Measurements from ENCODE around the gene ZNF384. TPM values are rescaled to one million over a fixed set of nuclear protein-coding genes. Genes with fewer than 3 reads are reported as not detected.
A peak's percentile ranks its signal among the peaks of the same experiment; 100 is the strongest.

ZNF384 gene
- total and polyA plus RNA-seq, 2 donors, result 17.2 to 39.3 TPM

DNA sequence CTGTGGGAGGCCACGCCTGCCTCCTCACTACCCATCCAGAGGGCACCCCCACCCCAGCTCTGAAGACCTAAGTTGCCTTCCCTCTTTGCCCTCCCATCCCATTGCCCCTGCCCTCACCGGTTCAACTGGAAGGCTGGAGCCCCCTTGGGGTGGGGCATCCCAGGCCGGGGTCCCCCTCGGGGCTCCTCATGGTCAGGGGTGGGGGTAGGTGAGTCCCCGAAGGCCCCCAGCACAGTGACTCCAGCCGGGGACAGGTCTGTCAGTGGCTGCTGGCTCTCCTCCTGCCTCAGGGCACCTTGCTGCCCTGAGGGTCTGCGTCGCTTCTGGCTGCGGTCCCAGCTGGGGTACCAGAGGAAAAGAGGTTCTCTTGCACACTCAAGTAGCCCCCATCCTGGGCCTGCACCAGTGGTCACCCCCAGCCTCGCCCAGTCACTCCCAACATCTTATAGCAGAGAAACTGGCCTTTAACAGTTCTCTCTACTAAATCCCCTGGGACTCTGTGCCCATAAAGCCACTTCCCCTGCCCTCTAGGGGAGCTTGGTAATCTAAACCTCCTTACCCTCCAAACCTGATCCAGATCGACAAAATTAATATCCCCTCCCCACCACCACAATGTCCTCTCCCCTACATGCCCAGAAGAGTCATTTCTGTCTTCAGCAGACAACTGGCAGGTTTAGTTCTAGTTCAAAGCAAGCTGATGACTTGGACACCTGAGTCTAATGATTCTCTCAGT, 6.3 kb upstream of the ZNF384 start:
- no peak overlapping the region for H3K27ac ChIP-seq (ENCODE audit: low read depth in 1 of 2, low read length in 1 of 2)
- no peak overlapping the region for H3K4me3 ChIP-seq (ENCODE audit: low read length in 2 of 2)
- DNase-seq (ENCODE audit: low read depth in 6 of 9, low spot score in 9 of 9), result no peak
- no peaks in the 10 kb centered on the region for H3K9me3 ChIP-seq (ENCODE audit: control insufficient read depth in 2 of 2, insufficient read depth in 1 of 2, low read length in 1 of 2)
- peaks cover 25 to 56% of the 10 kb centered on the region in 2 donors for H3K27me3 ChIP-seq (ENCODE audit: control insufficient read depth in 2 of 2, insufficient read depth in 1 of 2, low read length in 1 of 2)
- WGBS, result 88% methylated on average over 11 of the region's 11 CpGs
- peaks cover 6 to 22% of the 10 kb centered on the region in 2 donors for H3K4me1 ChIP-seq (ENCODE audit: control insufficient read depth in 2 of 2, insufficient read depth in 2 of 2, low read length in 2 of 2)
- no peaks in the 10 kb centered on the region for H3K36me3 ChIP-seq (ENCODE audit: control insufficient read depth in 2 of 2, insufficient read depth in 2 of 2, low read length in 1 of 2)

DNA sequence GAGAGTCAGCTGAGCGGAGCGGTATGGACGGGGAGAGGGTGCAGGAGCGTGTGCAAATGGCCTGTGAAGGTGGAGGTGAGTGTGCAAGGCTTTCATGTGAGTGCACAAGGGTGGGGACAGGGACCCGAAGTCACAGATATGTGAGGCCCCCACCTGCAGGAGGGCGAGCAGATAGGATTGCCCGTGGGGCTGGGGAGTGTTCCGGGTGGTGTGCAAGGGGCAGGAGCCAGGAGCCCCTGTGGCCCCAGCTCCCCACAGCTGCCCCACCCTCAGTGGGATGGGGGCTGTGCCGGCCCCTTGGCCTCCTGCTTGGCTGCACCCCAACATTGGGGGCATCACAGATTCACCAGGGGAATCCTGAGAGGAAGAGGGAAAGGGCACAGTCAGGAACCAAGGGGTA, 5.5 kb upstream of the ZNF384 start:
- no peak for DNase-seq (ENCODE audit: low read depth in 6 of 9, low spot score in 9 of 9)
- H3K9me3 ChIP-seq (ENCODE audit: control insufficient read depth in 2 of 2, insufficient read depth in 1 of 2, low read length in 1 of 2), result no peaks in the 10 kb centered on the region
- no peak overlapping the region for H3K27ac ChIP-seq (ENCODE audit: low read depth in 1 of 2, low read length in 1 of 2)
- H3K36me3 ChIP-seq (ENCODE audit: control insufficient read depth in 2 of 2, insufficient read depth in 2 of 2, low read length in 1 of 2), result no peaks in the 10 kb centered on the region
- H3K4me1 ChIP-seq (ENCODE audit: control insufficient read depth in 2 of 2, insufficient read depth in 2 of 2, low read length in 2 of 2), result peaks cover 6 to 24% of the 10 kb centered on the region in 2 donors
- H3K4me3 ChIP-seq (ENCODE audit: low read length in 2 of 2), result no peak overlapping the region
- H3K27me3 ChIP-seq (ENCODE audit: control insufficient read depth in 2 of 2, insufficient read depth in 1 of 2, low read length in 1 of 2), result peaks cover 17 to 48% of the 10 kb centered on the region in 2 donors
- 91% methylated on average over 9 of the region's 9 CpGs for WGBS

DNA sequence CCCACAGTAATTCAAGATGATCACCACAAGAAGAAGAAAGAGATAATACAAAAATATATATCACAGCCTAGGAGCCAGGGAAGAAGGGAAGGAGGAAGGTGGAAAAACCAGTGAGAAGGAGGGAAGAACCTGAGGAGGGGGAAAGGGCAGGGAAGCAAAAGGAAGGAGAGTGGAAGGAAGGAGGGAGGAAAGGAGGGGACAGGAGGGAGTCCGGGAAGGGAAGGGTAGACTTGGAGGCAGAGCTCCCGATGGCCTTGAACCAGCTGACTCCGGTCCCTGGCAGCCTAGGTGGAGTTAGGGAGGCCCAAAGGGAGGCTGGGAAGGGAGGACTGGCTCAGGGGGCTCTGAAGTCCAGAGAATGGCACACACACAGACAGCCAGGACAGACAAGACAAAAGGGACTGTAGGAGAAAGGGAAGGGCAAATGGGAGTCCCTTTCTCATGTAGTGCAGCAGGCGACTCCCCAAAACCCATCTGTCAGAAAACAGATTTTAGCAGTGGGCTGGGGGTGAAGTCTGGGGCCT, 4.7 kb upstream of the ZNF384 start:
- Histone ChIP-seq H3K4me3 (ENCODE audit: low read length in 2 of 2) (no peak overlapping the region), H3K4me1 (ENCODE audit: control insufficient read depth in 2 of 2, insufficient read depth in 2 of 2, low read length in 2 of 2) (peaks cover 6 to 21% of the 10 kb centered on the region in 2 donors), H3K27ac (ENCODE audit: low read depth in 1 of 2, low read length in 1 of 2) (no peak overlapping the region), H3K9me3 (ENCODE audit: control insufficient read depth in 2 of 2, insufficient read depth in 1 of 2, low read length in 1 of 2) (no peaks in the 10 kb centered on the region), H3K36me3 (ENCODE audit: control insufficient read depth in 2 of 2, insufficient read depth in 2 of 2, low read length in 1 of 2) (no peaks in the 10 kb centered on the region), H3K27me3 (ENCODE audit: control insufficient read depth in 2 of 2, insufficient read depth in 1 of 2, low read length in 1 of 2) (peaks cover 9 to 40% of the 10 kb centered on the region in 2 donors)
- DNase-seq (ENCODE audit: low read depth in 6 of 9, low spot score in 9 of 9), result no peak
- WGBS, result 95% methylated on average over 4 of the region's 4 CpGs

DNA sequence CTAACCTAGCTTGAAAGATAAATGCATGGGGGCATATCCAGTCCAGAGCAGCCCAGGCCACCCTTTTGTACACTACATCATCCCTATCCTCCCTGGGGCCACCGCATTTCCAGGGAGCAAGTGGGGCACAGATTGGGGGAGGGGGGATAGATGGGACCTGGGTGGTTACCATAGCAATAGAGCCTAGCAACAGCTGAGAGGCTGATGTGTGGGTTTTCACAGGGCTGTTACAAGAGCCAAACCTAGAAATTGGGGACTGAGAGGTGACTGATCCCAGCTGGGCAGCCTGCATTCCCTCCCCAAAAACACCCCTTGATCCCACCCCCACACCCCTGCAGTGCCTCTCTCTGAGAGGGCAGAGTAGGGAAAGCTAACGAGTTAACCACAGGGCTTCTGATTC, 3.7 kb upstream of the ZNF384 start:
- H3K4me1 ChIP-seq (ENCODE audit: control insufficient read depth in 2 of 2, insufficient read depth in 2 of 2, low read length in 2 of 2), result peaks cover 6 to 22% of the 10 kb centered on the region in 2 donors
- no peak overlapping the region for H3K27ac ChIP-seq (ENCODE audit: low read depth in 1 of 2, low read length in 1 of 2)
- 79% methylated on average over 2 of the region's 2 CpGs for WGBS

DNA sequence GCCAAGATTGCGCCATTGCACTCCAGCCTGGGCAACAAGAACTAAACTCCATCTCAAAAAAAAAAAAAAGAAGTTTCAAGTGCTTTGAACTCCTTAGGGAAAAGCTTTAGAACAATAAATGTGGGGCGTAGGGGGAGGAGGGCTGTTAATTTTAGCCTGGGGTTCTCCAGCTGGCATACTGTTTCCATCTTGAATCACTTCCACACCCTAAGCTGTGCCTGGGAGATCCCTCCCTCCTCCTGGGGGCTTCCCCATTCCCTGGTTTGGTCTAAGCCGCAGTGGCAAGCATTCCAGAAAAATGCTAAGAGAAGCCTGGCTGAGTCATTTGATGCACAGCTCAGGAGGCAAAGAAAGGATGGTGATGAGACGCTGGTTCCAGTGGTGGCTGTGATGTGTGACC, 2.3 kb upstream of the ZNF384 start:
- no peak for DNase-seq (ENCODE audit: low read depth in 6 of 9, low spot score in 9 of 9)
- Histone ChIP-seq H3K27me3 (ENCODE audit: control insufficient read depth in 2 of 2, insufficient read depth in 1 of 2, low read length in 1 of 2) (peaks cover 0 to 16% of the 10 kb centered on the region in 2 donors), H3K4me3 (ENCODE audit: low read length in 2 of 2) (no peak overlapping the region), H3K36me3 (ENCODE audit: control insufficient read depth in 2 of 2, insufficient read depth in 2 of 2, low read length in 1 of 2) (peaks cover 0 to 10% of the 10 kb centered on the region in 2 donors), H3K4me1 (ENCODE audit: control insufficient read depth in 2 of 2, insufficient read depth in 2 of 2, low read length in 2 of 2) (peaks cover 14 to 29% of the 10 kb centered on the region in 2 donors), H3K9me3 (ENCODE audit: control insufficient read depth in 2 of 2, insufficient read depth in 1 of 2, low read length in 1 of 2) (no peaks in the 10 kb centered on the region), H3K27ac (ENCODE audit: low read depth in 1 of 2, low read length in 1 of 2) (no peak overlapping the region)
- WGBS, result 97% methylated on average over 4 of the region's 4 CpGs

More for the DNA sequence above, 3.7 kb upstream of the ZNF384 start:
- no peaks in the 10 kb centered on the region for H3K9me3 ChIP-seq (ENCODE audit: control insufficient read depth in 2 of 2, insufficient read depth in 1 of 2, low read length in 1 of 2)
- H3K4me3 ChIP-seq (ENCODE audit: low read length in 2 of 2), result no peak overlapping the region
- no peak for DNase-seq (ENCODE audit: low read depth in 6 of 9, low spot score in 9 of 9)
- peaks cover 6 to 30% of the 10 kb centered on the region in 2 donors for H3K27me3 ChIP-seq (ENCODE audit: control insufficient read depth in 2 of 2, insufficient read depth in 1 of 2, low read length in 1 of 2)
- H3K36me3 ChIP-seq (ENCODE audit: control insufficient read depth in 2 of 2, insufficient read depth in 2 of 2, low read length in 1 of 2), result peaks cover 0 to under 1% of the 10 kb centered on the region in 2 donors

DNA sequence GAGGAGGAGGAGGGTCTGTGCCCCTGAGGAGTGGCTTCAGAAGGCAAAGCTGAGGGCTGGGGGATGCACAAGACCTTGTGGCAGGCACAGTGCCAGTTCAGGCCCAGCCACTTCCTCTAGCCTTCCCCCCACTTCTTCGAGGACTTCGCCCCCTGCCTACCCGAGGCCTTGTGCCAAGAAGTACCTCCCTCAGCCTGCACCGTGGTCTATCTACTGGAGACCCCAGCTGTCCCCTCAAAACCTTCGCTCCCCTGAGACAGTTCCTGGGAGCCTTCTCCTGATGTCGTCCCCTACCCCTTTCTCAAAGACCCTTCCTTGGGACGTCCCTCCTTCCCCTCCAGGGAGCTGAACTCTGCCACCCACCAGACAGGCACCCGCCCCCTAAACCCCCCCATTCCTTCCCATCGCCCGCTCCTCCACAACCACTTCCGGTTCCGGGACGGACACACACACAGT, 604 bp downstream of the ZNF384 start:
- peaks cover 7 to 29% of the 10 kb centered on the region in 2 donors for H3K36me3 ChIP-seq (ENCODE audit: control insufficient read depth in 2 of 2, insufficient read depth in 2 of 2, low read length in 1 of 2)
- H3K4me3 ChIP-seq (ENCODE audit: low read length in 2 of 2), result peak overlapping the region; percentile 80 to 82
- DNase-seq (ENCODE audit: low read depth in 6 of 9, low spot score in 9 of 9), result peak in 2 of 9 donors; percentile 26 to 56
- H3K4me1 ChIP-seq (ENCODE audit: control insufficient read depth in 2 of 2, insufficient read depth in 2 of 2, low read length in 2 of 2), result peaks cover 14 to 29% of the 10 kb centered on the region in 2 donors
- peak overlapping the region; percentile 96 to 97 for H3K27ac ChIP-seq (ENCODE audit: low read depth in 1 of 2, low read length in 1 of 2)
- 0% methylated on average over 13 of the region's 13 CpGs for WGBS
- no peaks in the 10 kb centered on the region for H3K27me3 ChIP-seq (ENCODE audit: control insufficient read depth in 2 of 2, insufficient read depth in 1 of 2, low read length in 1 of 2)
- no peaks in the 10 kb centered on the region for H3K9me3 ChIP-seq (ENCODE audit: control insufficient read depth in 2 of 2, insufficient read depth in 1 of 2, low read length in 1 of 2)

DNA sequence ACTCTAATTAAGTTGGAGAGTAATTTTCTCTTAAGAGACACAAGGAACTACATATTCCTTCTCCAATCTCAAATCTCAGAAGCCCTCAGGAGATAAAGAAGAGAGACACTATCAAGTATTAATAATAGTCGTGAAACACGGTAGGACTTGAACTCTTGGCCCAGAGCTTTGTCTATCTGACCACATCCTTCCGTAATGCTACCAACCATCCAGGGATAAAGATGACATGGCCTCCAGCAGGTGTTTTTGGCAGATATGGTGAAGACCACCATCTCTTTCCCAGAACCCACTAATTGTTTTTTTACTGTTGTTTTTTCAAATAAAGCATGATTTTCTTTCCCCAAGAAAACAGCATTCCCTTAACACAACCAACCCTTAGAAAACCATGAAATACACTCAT, 3.4 kb downstream of the ZNF384 start:
- Histone ChIP-seq H3K4me1 (ENCODE audit: control insufficient read depth in 2 of 2, insufficient read depth in 2 of 2, low read length in 2 of 2) (peaks cover 14 to 24% of the 10 kb centered on the region in 2 donors), H3K4me3 (ENCODE audit: low read length in 2 of 2) (no peak overlapping the region), H3K27me3 (ENCODE audit: control insufficient read depth in 2 of 2, insufficient read depth in 1 of 2, low read length in 1 of 2) (no peaks in the 10 kb centered on the region), H3K9me3 (ENCODE audit: control insufficient read depth in 2 of 2, insufficient read depth in 1 of 2, low read length in 1 of 2) (no peaks in the 10 kb centered on the region), H3K36me3 (ENCODE audit: control insufficient read depth in 2 of 2, insufficient read depth in 2 of 2, low read length in 1 of 2) (peaks cover 19 to 48% of the 10 kb centered on the region in 2 donors), H3K27ac (ENCODE audit: low read depth in 1 of 2, low read length in 1 of 2) (no peak overlapping the region)
- WGBS, result 94% methylated on average over 3 of the region's 3 CpGs
- no peak for DNase-seq (ENCODE audit: low read depth in 6 of 9, low spot score in 9 of 9)

DNA sequence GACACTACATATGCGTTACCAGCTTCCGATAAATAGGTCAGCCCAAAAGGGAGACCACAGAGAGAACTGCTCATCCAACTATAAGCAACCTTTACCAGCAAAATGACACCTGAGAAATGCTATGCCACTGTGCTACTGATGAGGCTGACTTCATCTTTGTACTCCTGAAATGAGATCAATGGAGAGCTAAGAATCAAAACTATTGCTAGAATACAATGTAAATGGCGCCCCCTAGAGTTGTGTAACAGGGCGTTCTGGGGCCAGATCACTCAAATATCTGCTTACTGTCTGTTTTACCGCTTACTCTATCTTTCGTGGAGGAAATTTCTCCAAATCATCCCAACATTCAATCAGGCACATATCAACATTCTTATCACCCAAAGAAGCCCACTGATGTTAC, 4.6 kb downstream of the ZNF384 start:
- H3K27me3 ChIP-seq (ENCODE audit: control insufficient read depth in 2 of 2, insufficient read depth in 1 of 2, low read length in 1 of 2), result no peaks in the 10 kb centered on the region
- H3K9me3 ChIP-seq (ENCODE audit: control insufficient read depth in 2 of 2, insufficient read depth in 1 of 2, low read length in 1 of 2), result no peaks in the 10 kb centered on the region
- H3K4me3 ChIP-seq (ENCODE audit: low read length in 2 of 2), result no peak overlapping the region
- H3K4me1 ChIP-seq (ENCODE audit: control insufficient read depth in 2 of 2, insufficient read depth in 2 of 2, low read length in 2 of 2), result peaks cover 8 to 15% of the 10 kb centered on the region in 2 donors
- whole genome bisulfite sequencing, result 78% methylated on average over 6 of the region's 6 CpGs
- no peak overlapping the region for H3K27ac ChIP-seq (ENCODE audit: low read depth in 1 of 2, low read length in 1 of 2)
- peaks cover 20 to 60% of the 10 kb centered on the region in 2 donors for H3K36me3 ChIP-seq (ENCODE audit: control insufficient read depth in 2 of 2, insufficient read depth in 2 of 2, low read length in 1 of 2)
- DNase-seq (ENCODE audit: low read depth in 6 of 9, low spot score in 9 of 9), result peak in 4 of 9 donors; percentile 18 to 64 (median 30)

DNA sequence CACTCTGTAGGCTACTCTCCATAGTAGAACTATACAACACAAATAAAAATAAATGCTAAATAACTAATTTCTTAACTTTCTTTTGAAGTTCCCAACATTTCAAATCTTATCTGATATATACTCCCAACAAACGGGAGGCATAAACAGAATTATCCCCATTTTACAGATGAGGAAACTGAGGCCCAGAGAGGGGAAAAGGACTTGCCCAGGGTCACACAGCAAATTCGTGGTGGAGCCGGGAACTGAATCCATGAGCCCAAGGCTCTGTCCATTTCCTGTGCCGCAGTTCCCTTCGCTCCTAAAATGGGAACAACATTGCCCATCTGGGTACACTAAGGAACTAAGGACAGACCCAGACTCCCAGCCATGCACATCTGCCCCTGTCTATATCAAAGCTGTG, 12.2 kb downstream of the ZNF384 start:
- Histone ChIP-seq H3K4me3 (ENCODE audit: low read length in 2 of 2) (no peak overlapping the region), H3K36me3 (ENCODE audit: control insufficient read depth in 2 of 2, insufficient read depth in 2 of 2, low read length in 1 of 2) (peaks cover 76 to 97% of the 10 kb centered on the region in 2 donors), H3K27ac (ENCODE audit: low read depth in 1 of 2, low read length in 1 of 2) (no peak overlapping the region), H3K27me3 (ENCODE audit: control insufficient read depth in 2 of 2, insufficient read depth in 1 of 2, low read length in 1 of 2) (no peaks in the 10 kb centered on the region), H3K9me3 (ENCODE audit: control insufficient read depth in 2 of 2, insufficient read depth in 1 of 2, low read length in 1 of 2) (no peaks in the 10 kb centered on the region), H3K4me1 (ENCODE audit: control insufficient read depth in 2 of 2, insufficient read depth in 2 of 2, low read length in 2 of 2) (no peaks in the 10 kb centered on the region)
- WGBS, result 96% methylated on average over 5 of the region's 5 CpGs
- no peak for DNase-seq (ENCODE audit: low read depth in 6 of 9, low spot score in 9 of 9)

Measured in thymus (tissue), 11 donors.